GM19025 (cell line): ENCODE results near the gene PHAF1.
A peak's percentile ranks its signal among the peaks of the same experiment; 100 is the strongest.

Experiments used
- ATAC-seq: cut with Tn5 transposase; IDR thresholded peaks from one replicate; pipeline ENCODE4 v1.9.1; 2021; ENCODE audit warnings: mild to moderate bottlenecking, low read depth, moderate library complexity; ENCODE audit not compliant: unreplicated experiment

The PHAF1 gene

DNA sequence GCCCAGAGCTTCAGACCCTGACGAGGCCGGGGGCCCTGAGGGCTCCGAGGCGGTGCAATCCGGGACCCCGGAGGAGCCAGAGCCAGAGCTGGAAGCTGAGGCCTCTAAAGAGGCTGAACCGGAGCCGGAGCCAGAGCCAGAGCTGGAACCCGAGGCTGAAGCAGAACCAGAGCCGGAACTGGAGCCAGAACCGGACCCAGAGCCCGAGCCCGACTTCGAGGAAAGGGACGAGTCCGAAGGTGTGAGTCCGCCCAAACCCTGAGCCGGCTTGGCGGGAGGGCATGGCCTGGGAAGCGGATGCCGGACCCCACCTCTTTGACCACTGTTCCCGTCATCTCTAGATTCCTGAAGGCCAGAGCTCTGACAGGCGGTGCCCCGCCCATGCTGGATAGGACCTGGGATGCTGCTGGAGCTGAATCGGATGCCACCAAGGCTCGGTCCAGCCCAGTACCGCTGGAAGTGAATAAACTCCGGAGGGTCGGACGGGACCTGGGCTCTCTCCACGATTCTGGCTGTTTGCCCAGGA lies 65.0 kb downstream of the PHAF1 start:
- ATAC-seq: no peak

DNA sequence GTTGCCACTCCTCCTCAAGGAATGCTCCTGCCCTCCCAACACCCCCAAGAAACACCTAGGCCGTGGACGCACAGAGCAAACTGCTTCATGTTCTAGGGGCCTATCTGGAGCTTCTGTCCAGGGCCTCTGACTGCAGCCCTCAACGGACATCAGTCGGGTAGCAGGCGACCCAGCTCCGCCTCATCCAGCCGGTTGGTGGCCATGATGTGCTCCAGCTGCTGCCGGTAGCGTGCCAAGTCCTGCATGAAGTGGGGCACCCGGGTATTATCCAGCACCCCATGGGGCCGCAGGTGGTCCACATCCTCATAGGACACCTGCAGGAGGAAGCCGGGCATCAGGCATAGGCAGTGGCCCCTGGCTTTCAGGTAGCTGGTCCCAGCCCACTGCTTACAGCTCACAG lies 66.9 kb downstream of the PHAF1 start:
- ATAC-seq: no peak

DNA sequence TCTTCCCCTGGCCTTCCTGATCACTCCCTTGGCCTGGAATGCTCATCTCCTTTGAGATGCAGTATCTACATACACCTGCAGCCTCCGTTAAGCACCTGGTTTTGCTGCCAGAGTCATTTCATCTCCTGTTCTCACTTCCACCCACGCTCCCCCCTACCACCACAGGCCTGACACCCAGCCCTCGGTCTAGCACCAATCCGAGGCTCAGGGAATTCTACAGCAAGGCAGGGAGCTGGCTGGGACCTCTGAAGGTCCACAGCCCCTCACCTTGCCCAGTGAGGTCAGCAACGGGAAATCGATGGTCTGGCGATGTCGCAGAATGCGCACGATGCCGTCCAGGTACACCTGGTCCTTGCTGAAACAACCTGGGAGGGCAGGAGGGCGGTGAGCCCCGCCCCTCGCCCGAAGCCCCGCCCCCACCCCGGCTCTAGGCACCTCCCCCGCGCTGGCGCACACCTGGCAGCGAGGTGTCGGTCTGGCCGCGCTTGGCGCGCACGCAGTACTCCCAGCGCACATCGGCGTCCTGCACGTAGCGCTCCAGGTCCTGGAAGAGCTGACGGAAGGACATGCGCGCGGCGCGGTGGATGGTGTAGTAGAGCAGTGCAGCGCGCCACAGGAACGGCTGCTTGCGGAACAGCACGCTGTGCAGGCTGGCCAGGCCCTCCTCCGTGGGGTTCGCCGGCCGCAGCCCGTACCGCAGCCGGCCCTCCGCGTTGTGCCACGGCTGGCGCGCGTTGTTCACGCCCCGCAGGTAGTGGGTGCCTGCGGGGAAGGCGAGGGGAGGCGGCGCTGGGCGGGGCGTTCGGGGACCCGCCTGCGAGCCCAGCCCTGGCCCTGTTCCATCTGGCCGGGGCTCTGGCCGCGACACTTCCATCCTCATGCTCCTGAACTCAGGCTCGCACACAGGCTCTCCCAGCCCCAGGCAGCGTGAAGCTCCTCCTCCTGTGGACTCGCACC lies 68.3 kb downstream of the PHAF1 start:
- no peak for ATAC-seq

DNA sequence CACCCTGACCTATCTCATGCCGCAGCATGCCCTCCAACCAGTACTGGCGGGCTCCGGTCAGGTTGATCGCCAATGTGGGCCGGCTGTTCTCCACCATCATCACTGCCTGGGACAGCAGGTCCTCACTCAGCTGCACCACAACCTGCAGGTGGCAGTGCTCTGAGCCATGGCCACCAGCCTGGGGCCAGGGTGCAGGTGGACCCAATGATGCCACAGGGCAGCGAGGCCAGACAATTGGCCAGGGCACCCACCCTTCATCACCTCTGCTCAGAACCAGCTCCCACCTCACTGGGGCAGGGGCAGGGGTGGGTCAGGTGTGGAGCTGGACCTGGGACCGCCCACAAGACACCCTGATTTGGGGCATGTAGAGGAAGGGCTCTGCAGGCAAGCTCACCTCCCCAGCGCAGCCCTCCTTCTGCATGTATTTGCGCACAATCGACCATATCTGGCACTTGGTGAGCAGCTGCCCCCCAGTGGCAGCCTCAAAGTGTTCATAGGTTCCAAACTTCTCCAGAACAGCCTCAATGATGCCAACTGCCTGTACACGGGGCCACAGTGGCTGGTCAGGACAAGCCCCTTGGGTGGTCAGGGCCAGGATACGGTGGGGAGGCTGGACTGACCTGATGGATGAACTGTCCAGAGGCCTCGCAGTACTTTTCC lies 69.8 kb downstream of the PHAF1 start:
- no peak for ATAC-seq

DNA sequence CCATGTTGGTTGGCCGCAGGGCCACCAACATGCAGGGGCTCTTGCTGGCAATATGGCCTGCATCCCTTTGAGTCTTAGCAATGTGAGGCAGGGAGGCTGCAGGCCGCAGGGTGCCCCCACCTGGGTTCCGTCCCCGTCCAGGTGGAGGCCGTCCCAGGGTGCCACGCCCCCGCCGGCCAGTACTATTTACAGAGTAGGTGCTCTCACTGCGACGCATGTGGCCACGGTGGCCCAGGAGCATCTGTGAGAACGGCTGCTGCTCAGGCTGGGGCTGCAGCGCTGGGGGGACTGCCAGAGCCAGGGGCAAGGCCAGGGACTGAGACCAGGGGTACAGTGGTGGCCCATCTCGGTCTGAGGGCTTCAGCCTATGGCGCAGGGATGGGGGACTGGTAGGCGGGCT lies 70.4 kb downstream of the PHAF1 start:
- no peak for ATAC-seq

DNA sequence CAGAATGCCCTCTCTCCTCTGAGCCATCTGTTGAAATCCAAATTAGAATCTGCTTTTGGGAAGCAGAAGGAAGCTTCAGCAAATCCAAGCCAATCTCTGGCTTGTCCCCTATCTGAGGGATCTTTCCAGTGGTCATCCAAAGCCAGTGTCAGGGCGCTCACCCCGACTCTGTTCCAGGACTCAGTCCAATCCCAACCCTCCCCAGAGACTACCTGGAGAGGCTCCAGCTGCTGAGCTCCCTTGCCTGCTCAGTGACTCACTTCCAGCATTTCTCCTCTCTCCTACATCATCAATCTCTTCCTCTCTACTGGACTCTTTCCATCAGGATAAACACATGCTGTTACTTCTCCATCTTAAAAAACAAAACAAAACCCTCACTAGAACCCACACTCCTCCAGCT lies 71.6 kb downstream of the PHAF1 start:
- no peak for ATAC-seq

DNA sequence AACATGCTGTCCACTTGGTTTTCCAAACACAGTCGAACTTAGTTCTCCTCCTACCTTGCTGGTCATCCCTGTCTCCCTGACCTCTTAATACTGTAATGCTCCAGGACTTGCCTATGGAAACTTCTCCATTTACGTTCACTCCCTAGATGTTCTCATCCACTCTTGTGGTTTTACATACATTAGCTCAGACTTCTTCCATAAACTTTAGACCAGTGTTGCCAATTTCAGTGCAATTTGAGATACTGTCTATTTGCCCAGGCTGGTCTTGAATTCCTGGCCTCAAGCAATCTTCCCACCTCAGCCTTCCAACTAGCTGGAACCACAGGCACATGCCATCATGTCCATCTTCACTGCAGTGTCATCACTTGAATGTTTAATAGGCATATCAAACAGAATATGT lies 72.5 kb downstream of the PHAF1 start:
- no peak for ATAC-seq

DNA sequence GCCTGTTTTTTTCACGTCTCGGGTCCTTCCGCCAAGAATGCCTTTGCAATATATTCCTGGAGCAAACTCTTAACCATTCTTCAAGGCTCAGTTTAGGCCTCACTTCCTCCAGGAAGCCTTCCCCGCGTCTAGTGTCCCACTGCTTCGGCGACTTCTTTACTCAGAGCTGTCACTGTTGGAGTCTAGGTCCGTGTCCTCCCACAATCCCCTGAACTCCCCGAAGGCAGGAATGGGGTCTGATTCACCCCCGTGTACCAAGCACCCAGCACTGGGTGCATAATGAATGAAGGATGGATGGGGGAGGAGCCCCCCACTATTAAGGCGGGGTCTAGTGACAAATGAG lies 73.5 kb downstream of the PHAF1 start:
- ATAC-seq: no peak

DNA sequence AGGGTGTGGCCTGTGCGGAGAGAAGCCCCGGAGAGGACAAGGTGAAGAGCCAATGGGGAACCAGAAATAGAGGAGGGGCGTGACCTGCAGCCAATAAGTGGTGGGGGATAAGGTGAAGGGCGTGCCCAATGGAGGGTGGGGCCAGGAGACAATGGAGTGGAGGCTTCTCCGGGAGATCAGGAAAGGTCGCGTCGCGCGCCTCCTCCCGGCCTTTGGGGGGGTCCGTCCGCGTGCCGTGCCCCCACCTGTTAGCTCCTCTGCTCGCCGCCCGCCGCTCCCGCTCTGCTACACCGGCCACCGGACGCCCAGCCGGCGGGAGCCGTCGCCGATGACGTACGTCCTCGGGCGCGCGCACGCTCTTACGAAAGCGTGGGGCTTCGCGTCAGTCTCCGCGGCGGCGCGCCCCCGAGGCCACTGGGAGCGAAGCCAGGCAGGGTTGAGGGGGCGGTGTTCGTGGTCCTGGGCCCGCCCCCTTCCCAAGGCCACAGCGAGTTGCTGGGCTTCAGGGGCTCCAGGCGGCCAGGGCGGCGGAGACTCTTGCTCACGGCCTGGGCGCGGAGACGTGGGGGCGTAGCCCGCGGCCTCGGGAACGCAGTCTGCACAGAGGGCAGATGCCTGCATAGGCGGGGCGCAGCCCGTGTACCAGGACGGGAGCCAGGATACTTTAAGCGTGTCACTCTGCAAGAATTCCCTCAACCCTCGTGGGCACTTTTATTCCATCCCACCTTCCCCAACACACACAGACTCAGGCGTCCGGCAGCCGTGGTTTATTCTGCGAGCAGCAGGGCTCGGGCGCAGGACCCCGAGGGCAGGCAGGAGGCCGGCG lies 74.1 kb downstream of the PHAF1 start, which contains the start of gene MATCAP1:
Gene MATCAP1 (minus strand): TSS at position 337 of the 826 bp plus-strand sequence. CDS start 3,353 bp downstream, outside the sequence.
- peak; percentile 92 for ATAC-seq

DNA sequence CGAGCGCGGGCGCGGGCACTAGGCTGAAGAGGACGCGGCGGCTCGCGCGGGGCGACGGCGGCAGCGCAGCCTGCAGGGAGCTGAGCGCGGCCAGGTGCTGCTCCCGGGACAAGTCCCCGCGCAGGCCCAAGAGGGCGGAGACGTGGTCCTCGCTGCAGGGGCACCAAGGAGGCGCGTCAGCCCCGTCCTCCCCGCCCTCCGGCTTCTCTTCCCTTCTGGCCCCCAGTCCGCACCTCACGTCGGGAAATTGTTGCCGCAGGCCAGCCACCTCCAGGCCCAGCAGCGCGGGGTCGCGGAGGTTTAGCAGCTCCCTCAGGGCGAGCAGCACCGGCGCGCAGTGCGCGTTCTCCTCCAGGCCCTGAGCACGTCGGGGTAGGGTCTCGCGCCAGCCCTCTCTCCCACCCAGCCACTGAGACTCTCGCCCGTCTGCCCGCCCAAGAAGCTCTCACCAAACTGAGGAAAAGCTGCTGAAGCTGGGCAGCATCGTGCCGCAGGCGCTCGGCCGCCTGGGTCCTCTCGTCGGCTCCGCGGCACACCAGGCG lies 74.8 kb downstream of the PHAF1 start:
- ATAC-seq: no peak

DNA sequence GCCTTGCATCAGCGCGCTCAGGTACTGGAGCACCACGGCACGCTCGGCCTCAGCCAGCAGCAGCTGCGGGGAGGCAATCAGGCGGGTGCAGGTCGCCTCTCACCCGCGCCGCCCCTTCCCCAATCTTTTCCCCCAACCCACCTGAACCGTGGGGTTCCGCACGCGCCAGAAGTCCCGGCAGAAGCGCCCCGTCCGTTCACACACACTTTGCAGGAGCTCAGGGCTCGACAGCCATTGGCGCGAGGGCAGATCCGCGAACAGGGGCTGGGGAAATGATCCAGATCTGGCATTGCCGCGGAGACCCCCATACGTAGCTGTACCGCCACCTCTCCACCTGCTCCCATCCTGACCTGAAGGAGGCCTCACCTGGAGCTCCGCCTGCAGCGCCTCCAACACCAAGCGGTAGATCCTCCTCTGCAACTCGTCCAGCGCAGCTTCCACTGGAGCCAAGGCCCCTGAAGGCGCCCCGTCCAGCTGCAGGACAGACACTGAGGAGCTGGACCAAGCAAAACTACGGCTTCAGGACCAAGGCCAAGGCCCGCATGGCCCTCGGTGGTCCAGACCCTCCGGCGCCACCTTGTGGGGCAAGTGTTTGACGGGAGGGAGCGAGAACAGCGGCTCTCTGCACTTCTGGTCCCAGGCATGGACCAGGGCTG lies 75.4 kb downstream of the PHAF1 start:
- ATAC-seq: no peak

DNA sequence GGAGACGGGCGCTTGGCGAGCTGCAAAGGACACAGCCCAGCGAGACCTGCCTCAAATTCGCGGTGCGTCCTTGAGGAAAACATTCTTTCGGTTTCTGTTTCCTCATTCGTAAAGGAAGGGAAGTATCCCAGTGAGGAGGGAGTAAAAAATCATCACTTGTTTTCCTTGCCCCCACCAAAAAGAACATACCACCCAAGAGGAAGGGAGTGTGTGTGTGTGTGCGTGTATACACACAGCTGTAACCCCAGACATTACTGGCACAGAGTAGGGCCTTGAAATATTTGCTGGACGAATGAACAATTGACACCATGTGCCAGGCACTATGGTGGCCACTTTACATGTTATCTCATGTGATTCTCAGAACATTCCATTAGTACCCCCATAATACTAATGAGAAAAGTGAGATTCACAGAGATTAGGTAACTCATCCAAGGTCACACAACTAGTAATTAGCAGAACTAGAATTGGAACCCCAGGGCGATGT lies 76.0 kb downstream of the PHAF1 start:
- ATAC-seq: no peak

DNA sequence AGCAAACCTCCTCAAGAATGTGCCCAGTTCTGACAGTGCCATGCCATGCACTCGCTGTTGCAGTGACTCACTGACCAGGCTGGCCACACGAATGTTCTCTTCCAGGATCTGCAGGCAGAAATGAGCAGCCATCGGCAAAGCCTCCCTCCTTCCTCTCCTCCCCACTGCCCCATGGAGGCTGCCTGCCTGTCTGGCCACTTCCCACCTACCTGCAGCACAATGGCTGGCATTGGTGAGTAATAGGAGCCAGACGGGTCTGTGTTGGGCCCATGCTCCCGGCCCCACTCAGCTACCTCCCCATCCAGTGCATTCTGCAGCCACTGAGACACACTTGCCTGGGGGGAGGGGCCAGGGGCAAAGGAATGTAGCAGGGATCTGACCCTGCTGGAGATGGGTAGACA lies 76.8 kb downstream of the PHAF1 start:
- no peak for ATAC-seq

DNA sequence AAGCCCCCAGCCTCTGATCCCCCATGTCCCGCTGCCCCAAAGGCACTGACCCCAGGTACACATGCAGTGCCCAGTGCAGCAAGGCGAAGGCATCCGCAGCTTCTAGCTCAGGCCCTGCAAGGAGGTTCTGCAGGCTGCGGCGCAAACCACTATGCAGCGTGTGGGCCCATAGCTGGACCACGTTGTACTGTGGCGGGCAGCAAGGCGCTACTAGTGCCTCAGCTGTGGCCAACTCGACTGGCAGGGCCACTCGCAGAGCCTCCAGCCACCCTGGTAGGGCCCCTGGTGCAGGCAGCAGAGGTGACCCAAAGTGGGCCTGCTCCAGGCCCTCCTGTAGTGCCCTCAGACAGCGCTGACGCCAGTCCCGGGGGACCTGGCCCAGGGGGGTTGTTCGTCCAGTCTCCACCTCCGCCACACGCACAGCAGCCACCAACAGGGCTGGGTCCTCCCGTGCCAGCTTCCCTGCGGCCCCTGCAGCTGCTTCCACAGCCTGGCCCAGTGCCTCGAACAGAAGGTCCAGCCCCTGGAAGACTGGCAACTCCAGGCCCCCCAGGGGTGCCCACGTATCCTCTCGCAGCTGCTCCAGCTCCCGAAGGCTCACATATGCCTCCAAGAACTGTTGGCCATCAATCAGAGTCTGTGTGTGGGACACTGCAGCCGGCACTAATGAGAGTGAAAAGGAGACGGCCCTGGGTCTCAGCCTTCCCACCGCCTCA lies 77.6 kb downstream of the PHAF1 start:
- ATAC-seq: no peak

DNA sequence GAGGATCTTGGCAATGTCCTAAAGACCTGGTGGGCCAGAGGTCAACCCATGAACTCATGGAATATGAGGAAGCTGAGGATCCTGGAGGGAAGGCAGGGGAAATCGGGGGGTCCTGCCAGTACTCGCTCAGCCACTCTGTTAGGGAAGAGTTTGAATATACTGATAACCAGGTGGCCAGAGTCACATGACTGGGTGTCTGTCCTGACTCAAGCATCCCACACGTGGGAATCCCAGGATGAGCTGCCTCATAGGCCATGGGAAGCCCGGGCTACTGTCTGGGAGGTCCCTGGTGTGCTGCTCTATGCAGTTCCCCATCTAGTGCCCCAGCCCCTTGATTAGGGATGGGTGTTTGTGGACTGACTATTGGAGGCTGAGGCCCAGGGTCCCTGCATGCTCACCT lies 78.6 kb downstream of the PHAF1 start:
- ATAC-seq: no peak

DNA sequence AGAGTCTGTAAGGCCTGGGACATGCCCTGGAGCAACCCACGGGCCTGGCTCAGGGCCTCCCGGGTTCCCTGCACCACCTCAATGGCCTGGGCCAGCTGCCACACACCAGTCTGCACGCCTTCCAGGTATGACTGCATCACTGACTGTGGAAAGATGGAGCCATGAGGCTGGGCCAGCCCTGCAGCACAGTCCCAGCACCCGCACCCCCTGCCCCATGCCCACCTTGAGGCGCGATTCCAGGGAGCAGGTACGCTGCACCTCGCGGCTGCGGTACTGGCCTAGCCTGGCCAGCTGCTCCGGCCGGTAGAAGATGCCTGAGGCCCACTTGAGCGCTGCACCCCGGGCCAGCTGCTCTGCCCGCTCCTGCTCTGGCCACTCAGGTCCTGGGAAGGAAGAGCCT lies 79.1 kb downstream of the PHAF1 start:
- no peak for ATAC-seq

DNA sequence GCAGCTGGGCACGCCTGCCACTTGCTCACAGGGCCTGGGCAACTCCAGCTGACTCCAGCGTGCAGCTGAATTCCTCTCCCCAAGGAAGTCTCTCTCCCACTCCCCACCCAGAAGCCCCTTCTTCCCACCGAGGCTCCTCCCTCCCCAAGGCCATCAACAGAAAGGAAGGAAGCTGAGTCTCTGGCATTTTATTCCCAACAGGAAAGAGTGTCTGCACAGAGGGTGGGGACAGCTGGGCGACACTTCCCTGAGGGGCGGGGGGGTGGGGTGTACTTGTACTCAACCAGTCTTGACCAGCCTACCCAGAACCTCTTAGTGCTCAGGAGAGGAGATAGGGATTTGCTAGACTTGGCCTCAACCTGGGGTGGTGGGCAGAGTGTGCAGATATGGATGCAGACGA lies 80.3 kb downstream of the PHAF1 start, which contains the start of gene EXOC3L1:
Gene EXOC3L1 (minus strand): TSS at position 96 of the 400 bp plus-strand sequence. CDS start 460 bp downstream, outside the sequence.
- ATAC-seq: no peak

DNA sequence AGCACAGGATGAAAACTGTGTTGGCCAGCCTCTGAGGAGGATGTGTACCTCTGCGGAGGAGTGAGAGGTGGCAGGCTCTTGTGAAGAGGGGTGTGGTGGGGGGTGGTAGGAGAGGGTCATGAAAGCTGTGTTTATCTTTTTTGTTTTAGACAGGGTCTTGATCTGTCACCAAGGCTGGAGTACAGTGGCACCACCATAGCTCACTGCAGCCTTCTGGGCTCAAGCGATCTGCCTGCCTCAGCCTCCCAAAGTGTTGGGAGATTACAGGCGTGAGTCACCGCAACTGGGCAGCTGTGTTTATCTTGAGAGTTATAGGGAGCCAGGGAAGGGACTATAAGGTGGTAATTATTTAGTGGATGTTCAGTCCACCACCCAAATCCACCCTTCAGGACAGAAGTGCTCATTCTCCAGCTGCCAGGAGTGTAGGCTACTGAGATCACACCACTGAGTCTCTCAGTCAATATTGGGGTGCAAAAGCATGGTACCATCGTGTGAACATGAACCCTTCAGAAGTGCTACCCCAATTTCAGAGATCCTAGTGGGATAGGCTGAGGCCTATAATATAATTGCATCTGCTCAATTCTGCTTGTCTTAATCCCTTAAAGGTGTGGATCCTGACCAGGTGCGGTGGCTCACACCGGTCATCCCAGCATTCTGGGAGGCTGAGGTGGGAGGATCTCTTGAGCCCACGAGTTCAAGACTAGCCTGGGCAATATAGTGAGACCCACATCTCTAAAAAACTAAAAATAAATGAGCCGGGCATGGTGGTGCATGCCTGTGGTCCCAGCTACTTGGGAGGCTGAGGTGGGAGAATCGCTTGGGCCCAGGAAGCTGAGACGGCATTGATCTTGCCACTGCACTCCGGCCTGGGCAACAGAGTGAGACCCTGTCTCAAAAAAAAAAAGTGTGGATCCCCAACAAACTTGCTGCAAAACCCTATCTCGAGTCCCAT lies 81.0 kb downstream of the PHAF1 start:
- no peak for ATAC-seq
